G401 (cell line): ENCODE measurements around the gene TMPRSS5. TPM values are rescaled to one million over a fixed set of nuclear protein-coding genes. Genes with fewer than 3 reads are reported as not detected.

Experiments
- DNase-seq: peaks from one replicate; pipeline ENCODE4 v3.0.0-alpha.2; 2015; ENCODE audit warnings: low spot score
- in situ Hi-C: cut with HindIII; loops from 2 replicates; pipeline ENCODE4 v1.10.0; 2016; ENCODE audit warnings: low sequenced_read_pairs, mixed read lengths
- total RNA-seq: library from RNA; depleted of rRNA; stranded (reverse); fragments of >200 nt; shearing (Covaris generic); gene quantifications from 2 replicates; pipeline ENCODE4 v1.2.3, GENCODE V29; 2014

Gene TMPRSS5
- total RNA-seq, 1 experiment from 2014 or later = not detected

- in situ Hi-C loops = no loop called here
- no peak for DNase-seq
Measured at GRCh38 chr11:113701491-113701890, 4.6 kb downstream of the TMPRSS5 start.

- in situ Hi-C loops = no loop called here
- DNase-seq = no peak
Measured at GRCh38 chr11:113698515-113698914, 7.6 kb downstream of the TMPRSS5 start.

GRCh38 chr11:113697756-113698407 is 8.2 kb downstream of the TMPRSS5 start:
- in situ Hi-C loops = no loop called here
- no peak for DNase-seq

- in situ Hi-C loops = no loop called here
- DNase-seq = no peak
Measured at GRCh38 chr11:113697111-113697510, 9.0 kb downstream of the TMPRSS5 start.

- in situ Hi-C loops = no loop called here
- DNase-seq = no peak
Measured at GRCh38 chr11:113695207-113695606, 10.9 kb downstream of the TMPRSS5 start.

GRCh38 chr11:113694390-113694789 is 11.7 kb downstream of the TMPRSS5 start:
- in situ Hi-C loops = no loop called here
- no peak for DNase-seq

GRCh38 chr11:113693030-113693429 is 13.1 kb downstream of the TMPRSS5 start:
- DNase-seq = no peak
- in situ Hi-C loops = no loop called here

GRCh38 chr11:113690619-113691569 is 15.2 kb downstream of the TMPRSS5 start:
- in situ Hi-C loops = no loop called here
- no peak for DNase-seq

GRCh38 chr11:113689768-113690618 is 16.1 kb downstream of the TMPRSS5 start:
- no peak for DNase-seq
- in situ Hi-C loops = no loop called here

- in situ Hi-C loops = no loop called here
- no peak for DNase-seq
Measured at GRCh38 chr11:113685654-113686359, 20.3 kb downstream of the TMPRSS5 start.

- in situ Hi-C loops = no loop called here
- DNase-seq = no peak
Measured at GRCh38 chr11:113684496-113684895, 21.6 kb downstream of the TMPRSS5 start.

GRCh38 chr11:113683481-113684046 is 22.5 kb downstream of the TMPRSS5 start:
- DNase-seq = no peak
- in situ Hi-C loops = no loop called here

- DNase-seq = no peak
- in situ Hi-C loops = no loop called here
Measured at GRCh38 chr11:113681711-113682413, 24.2 kb downstream of the TMPRSS5 start.

- in situ Hi-C loops = no loop called here
- DNase-seq = no peak
Measured at GRCh38 chr11:113681282-113681681, 24.8 kb downstream of the TMPRSS5 start.

GRCh38 chr11:113677685-113678084 is 28.4 kb downstream of the TMPRSS5 start:
- no peak for DNase-seq
- in situ Hi-C loops = no loop called here

- DNase-seq = no peak
- in situ Hi-C loops = no loop called here
Measured at GRCh38 chr11:113675565-113675964, 30.5 kb downstream of the TMPRSS5 start.

- in situ Hi-C loops = no loop called here
- no peak for DNase-seq
Measured at GRCh38 chr11:113675003-113675561, 31.0 kb downstream of the TMPRSS5 start.

- in situ Hi-C loops = no loop called here
- no peak for DNase-seq
Measured at GRCh38 chr11:113674397-113674685, 31.8 kb downstream of the TMPRSS5 start.
